ENCODE data around the gene CRABP2.
A peak's percentile ranks its signal among the peaks of the same experiment; 100 is the strongest.

CRABP2 gene

DNA sequence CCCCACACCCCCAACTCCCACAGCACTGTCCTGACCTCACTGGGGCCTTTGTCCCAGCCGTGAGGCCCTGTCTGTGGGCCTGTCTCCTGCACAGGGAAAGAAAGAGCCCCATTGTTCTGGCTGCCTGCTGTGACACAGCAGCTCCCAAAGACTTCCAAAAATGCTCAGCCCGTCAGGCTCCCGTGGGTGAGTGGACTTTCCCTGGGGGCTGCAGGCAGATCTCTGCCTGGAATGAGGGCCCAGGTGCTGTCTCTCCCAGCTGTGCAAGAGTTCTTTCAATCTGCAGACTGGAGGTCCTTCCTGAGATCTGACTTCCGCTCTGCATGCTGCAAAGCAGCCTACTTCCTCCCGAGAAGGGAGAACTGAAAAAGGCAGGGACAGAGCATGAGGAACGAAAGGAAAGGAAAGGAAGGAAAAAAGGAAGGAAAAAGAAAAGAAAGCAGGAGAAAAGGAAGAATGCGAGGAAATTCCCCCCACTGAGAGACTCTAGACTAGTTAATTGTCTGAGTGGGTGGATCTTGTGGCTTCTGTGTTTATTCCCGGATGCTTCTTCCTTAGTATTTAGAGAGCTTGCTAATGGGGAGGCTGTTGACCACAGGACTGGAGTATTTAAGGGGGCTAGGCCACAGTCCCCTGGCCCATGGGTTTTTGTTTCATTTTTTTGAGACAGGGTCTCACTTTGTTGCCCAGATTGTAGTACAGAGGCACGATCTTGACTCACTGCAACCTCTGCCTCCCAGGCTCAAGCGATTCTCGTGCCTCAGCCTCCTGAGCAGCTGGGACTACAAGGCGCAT is 43.2 kb downstream of the CRABP2 start:
- DNase-seq, result no peak

DNA sequence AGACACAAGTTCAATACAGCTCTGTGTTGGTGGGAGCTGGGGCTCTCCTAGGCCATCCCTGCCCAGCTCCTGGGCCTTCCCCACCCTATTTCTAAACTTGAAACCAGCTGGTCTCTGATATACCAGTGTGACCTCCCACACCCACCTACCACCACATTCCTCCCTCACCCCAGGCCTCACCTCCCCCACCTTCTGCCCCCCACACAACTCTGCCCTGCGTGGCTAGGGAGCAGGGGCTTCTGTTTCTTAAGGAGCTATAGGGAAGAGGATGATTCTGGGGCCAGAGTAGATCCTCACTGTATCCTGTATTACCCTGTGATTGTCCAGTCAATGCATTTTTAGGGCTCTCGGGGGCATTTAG is 44.7 kb downstream of the CRABP2 start:
- in situ Hi-C loops (cut with MboI; ENCODE audit: low pct_unique_long_range_greater_than_20kb, low sequenced_read_pairs), result no loop called here
- DNase-seq, result no peak

More for the DNA sequence above, 43.2 kb downstream of the CRABP2 start:
- in situ Hi-C loops (cut with MboI; ENCODE audit: low pct_unique_long_range_greater_than_20kb, low sequenced_read_pairs), result no loop called here

DNA sequence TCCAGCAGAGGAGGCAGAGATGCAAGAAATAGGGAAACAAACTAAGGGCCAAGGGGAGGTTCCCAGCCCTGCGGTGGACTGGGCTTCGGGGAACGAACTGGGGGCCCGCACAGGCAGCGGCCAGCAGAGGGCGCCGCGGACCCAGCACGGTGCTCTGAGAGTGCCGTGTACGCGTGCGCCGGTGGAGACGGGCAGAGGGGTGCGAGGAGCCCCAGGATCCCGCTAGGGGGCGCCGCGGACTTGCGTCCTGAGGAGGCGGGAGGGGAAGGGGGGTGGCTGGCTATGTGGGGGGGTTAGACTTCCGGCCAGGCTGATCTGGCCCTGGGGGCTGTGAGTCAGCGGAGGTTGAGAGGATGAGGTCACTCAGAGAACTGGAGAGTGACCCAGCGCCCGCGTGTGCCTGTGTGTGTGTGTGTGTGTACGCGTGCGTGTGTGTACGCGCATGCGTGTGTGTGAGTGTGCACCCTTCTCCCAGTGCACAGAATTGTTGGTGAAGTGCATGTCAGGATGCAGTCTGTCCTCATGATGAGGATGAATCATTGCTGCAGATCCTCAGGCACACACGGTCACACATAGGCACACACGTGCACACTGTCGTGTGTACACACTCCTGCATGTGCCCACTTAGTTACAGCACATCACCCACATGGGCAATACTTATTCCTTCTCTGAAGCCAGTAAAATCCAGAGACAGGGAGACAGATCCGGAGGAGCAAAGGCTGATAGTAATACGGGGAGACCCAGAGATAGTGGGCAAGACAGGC is 45.2 kb downstream of the CRABP2 start:
- in situ Hi-C loops (cut with MboI; ENCODE audit: low pct_unique_long_range_greater_than_20kb, low sequenced_read_pairs), result no loop called here
- DNase-seq, result peak; percentile 96

DNA sequence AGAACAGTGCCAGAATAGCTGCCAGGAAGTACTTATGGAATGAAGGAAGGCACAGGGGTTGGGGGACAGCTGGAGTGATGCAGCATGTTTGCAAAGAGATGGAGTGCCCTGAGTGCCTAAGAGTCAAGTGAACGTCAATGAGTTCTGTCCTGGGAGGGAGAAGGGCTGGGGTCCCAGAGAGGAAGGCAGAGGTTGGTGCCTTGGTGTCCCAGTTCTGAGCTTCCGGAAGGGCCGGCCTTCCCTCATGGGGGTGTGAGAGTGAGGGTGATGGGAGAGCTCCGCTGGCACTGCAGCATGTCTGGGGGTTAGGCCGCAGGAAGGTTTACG is 45.8 kb downstream of the CRABP2 start:
- no peak for DNase-seq
- in situ Hi-C loops (cut with MboI; ENCODE audit: low pct_unique_long_range_greater_than_20kb, low sequenced_read_pairs), result no loop called here

- DNase-seq, result no peak
- in situ Hi-C loops (cut with MboI; ENCODE audit: low pct_unique_long_range_greater_than_20kb, low sequenced_read_pairs), result no loop called here
Observed at GRCh38 chr1:156658945-156659574, 46.3 kb downstream of the CRABP2 start.

- in situ Hi-C loops (cut with MboI; ENCODE audit: low pct_unique_long_range_greater_than_20kb, low sequenced_read_pairs), result no loop called here
Observed at GRCh38 chr1:156658496-156658895, 46.9 kb downstream of the CRABP2 start.

GRCh38 chr1:156657741-156658319 is 47.6 kb downstream of the CRABP2 start:
- in situ Hi-C loops (cut with MboI; ENCODE audit: low pct_unique_long_range_greater_than_20kb, low sequenced_read_pairs), result no loop called here
- DNase-seq, result no peak

More at GRCh38 chr1:156658496-156658895, 46.9 kb downstream of the CRABP2 start:
- no peak for DNase-seq

- peak; percentile 55 for DNase-seq
- in situ Hi-C loops (cut with MboI; ENCODE audit: low pct_unique_long_range_greater_than_20kb, low sequenced_read_pairs), result no loop called here
Observed at GRCh38 chr1:156656806-156657740, 48.3 kb downstream of the CRABP2 start.

DNA sequence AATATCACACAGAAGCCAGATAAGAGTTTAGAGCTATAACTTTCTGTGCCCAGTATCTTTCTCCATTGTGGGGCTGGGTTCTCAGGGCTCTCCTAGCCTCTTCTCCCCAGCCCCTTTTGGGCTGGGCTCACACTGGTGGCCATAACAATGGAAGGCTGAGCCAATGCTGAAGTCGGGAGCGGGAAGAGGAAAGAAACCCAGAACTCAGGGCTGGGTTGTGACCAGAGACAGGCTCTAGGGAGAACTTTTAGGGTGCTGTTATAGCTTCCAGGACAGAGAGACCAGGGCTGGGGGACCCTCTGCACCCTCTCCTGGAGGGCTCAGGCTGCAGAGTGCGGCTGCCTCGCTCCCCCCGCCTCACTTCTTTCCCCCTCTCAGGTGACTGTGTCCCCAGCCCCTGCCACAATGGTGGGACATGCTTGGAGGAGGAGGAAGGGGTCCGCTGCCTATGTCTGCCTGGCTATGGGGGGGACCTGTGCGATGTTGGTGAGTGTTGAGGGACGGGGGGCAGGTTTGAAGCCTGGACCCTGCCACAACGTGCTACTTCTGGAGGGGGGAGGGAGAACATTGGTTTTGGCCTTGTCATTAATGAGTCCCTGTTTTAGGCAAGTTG is 49.4 kb downstream of the CRABP2 start:
- in situ Hi-C loops (cut with MboI; ENCODE audit: low pct_unique_long_range_greater_than_20kb, low sequenced_read_pairs), result no loop called here
- DNase-seq, result no peak

- DNase-seq, result no peak
- in situ Hi-C loops (cut with MboI; ENCODE audit: low pct_unique_long_range_greater_than_20kb, low sequenced_read_pairs), result no loop called here
Observed at GRCh38 chr1:156655151-156655903, 50.1 kb downstream of the CRABP2 start.

DNA sequence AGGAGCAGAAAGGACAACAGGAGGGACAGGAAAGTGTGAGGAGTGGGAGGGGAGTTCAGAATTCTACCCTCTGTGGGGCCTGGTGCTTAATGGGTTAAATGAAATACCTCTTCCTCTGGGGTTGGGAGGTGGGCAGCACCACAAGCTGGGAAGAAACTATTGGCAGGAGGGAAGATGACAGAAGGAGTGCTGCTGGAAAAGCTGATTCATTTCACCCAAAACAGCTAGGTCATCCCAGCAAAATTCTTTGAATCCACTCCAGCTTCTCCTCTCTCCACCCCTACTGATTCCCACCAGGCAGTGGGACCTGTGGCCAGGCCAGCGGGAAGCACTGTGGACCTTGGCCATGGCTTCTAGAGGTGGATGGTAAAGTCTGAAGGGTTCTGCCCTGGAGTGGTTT is 50.7 kb downstream of the CRABP2 start:
- in situ Hi-C loops (cut with MboI; ENCODE audit: low pct_unique_long_range_greater_than_20kb, low sequenced_read_pairs), result no loop called here
- no peak for DNase-seq

GRCh38 chr1:156652992-156653355 is 52.4 kb downstream of the CRABP2 start:
- in situ Hi-C loops (cut with MboI; ENCODE audit: low pct_unique_long_range_greater_than_20kb, low sequenced_read_pairs), result no loop called here
- DNase-seq, result no peak

- DNase-seq, result peak; percentile 72
Observed at GRCh38 chr1:156652131-156652991, 53.0 kb downstream of the CRABP2 start.

More at GRCh38 chr1:156652131-156652991, 53.0 kb downstream of the CRABP2 start:
- in situ Hi-C loops (cut with MboI; ENCODE audit: low pct_unique_long_range_greater_than_20kb, low sequenced_read_pairs), result no loop called here
